Stimulated activated CD4-positive, alpha-beta T cell treated with anti-CD3 and anti-CD28 coated beads, Interleukin-2, amount 100 ng/mL, for 48 hours (primary cell): ENCODE measurements around the gene UTP15.
A peak's percentile ranks its signal among the peaks of the same experiment; 100 is the strongest.

Source experiments
- DNase-seq, 2 donors: peaks; one replicate each; pipeline ENCODE4 v3.0.0-alpha.2; 2020

Gene UTP15

GRCh38 chr5:73582285-73583145 is 17.0 kb downstream of the UTP15 start:
- no peak for DNase-seq

GRCh38 chr5:73587923-73588322 is 22.4 kb downstream of the UTP15 start:
- no peak for DNase-seq

GRCh38 chr5:73591102-73591695 is 25.7 kb downstream of the UTP15 start:
- DNase-seq, result peak; percentile 51 to 66

DNA sequence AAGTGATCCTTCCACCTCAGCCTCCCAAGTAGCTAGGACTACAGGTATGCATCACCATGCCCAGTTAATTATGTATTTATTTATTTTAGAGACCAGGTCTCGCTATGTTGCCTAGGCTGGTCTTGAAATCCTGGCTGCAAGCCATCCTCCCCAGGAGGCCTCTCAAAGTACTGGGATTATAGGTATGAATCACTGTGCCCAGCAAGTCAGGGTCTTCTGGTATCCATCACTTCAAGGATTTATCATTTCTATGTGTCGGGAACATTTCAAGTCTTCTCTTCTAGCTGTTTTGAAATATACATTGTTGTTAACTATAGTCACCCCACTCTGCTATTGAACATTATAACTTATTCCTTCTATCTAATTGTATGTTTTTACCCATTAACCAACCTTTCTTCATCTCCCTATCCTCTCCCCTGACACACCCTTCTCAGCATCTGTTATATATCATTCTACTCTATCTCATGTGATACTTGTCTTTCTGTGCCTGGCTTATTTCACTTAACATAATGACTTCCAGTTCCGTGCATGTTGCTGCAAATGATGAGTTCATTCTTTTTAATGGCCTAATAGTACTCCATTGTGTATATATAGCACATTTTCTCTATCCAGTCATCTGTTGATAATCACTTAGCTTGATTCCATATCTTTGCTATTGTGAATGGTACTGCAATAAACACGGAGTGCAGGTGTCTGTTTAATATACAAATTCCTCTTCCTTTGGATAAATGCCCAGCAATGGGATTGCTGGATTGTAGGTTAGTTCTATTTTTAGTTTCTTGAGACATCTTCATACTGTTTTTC is 26.4 kb downstream of the UTP15 start:
- no peak for DNase-seq

- DNase-seq, result no peak
Observed at GRCh38 chr5:73592551-73592950, 27.0 kb downstream of the UTP15 start.

DNA sequence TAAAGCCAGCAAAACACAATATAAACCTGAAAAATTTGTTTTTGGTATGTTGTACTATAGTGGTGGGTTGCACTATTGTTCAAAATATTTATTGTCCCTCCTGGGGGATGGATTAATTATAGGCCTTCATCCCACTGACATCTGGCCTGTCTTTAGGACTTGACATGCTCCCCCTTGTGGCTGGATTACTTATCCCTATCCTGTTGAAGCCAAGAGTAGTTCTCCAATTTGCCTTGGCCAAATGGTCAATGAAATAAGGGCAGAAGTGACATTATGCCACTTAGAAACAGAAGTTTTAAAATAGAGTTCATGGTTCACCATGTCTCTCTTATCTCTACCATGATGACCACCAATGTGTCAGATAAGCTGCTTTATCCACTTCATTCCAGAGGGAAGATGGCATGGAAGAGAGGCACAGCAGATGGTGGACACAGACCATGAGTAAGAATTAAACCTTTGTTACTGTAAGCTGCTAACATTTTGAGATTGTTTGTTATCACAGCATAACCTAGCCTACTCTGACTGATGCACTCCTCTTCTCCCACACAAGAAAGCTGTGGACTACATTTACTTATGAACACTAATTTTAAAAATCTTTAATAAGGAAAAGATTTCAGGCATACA is 31.3 kb downstream of the UTP15 start:
- peak; percentile 4 to 8 for DNase-seq

- no peak for DNase-seq
Observed at GRCh38 chr5:73599380-73599779, 33.8 kb downstream of the UTP15 start.

DNA sequence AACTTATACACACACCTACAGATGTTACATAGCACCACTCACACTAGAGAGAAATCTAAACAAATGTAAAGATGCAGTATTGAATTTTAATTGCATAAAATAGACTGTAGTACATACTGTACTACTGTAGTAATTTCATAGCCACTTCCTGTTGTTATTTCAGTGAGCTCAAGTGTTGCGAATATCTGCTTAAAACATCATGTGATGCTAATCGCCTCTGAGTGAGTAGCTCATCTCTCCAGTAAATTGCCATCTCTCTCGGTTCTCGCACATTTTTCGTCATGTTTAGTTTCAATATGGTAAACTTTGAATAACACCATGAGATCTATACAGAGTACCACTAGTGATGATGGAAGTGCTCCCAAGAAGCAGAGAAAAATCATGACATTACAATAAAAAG is 38.5 kb downstream of the UTP15 start:
- no peak for DNase-seq

- DNase-seq, result no peak
Observed at GRCh38 chr5:73605223-73606087, 39.9 kb downstream of the UTP15 start.

GRCh38 chr5:73606206-73606753 is 40.7 kb downstream of the UTP15 start:
- no peak for DNase-seq

GRCh38 chr5:73607228-73607627 is 41.7 kb downstream of the UTP15 start:
- DNase-seq, result no peak

- no peak for DNase-seq
Observed at GRCh38 chr5:73612799-73613198, 47.3 kb downstream of the UTP15 start.

- DNase-seq, result no peak
Observed at GRCh38 chr5:73615085-73615484, 49.5 kb downstream of the UTP15 start.

DNA sequence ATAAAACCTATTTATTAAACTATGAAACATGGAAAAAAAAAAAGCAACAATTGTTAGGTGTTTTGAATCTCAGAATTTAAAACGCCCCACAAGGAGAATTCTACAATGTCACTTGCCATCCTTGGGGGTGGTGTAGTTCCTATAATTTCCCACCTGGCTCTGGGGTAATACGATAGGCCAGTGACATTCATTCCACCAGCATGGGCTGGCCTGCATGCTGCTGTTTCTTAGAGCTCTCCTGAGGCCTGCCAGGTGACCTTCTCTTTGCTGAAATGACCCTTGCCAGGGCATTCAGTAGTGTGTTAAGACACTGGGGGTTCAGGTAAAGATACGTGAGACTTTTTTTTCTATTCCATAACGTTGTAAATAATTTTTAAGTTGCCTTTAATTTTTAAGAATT is 50.4 kb downstream of the UTP15 start:
- no peak for DNase-seq

- DNase-seq, result no peak
Observed at GRCh38 chr5:73617510-73618279, 52.2 kb downstream of the UTP15 start.

DNA sequence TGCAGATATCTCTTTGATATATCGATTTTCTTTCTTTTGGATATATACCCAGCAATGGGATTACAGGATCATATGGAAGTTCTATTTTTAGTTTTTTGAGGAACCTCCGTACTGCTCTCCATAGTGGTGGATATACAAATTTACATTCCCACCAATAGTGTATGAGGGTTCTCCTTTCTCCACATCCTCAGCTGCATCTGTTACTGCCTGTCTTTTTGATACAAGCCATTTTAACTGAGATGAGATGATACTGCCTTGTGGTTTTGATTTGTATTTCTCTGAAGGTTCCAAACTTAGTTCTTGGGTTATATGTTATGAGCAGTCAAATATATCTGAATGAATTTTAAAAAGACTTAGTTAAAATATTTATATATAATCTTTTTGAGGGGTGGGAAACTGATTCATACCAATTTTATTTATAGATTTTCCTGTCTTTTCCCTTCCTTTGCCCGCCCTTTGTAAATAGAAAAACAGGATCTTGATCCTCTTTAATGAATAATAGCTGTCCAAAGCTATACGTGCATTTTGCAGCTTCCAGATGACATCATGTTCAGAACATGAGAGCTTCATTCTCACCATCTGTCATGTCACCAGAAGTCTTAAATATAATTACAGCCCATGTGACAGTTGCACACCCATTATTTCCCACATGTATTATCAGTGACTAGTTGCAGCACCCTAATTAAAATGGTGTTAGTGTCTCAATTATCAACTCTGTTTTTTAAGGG is 54.2 kb downstream of the UTP15 start:
- no peak for DNase-seq

DNA sequence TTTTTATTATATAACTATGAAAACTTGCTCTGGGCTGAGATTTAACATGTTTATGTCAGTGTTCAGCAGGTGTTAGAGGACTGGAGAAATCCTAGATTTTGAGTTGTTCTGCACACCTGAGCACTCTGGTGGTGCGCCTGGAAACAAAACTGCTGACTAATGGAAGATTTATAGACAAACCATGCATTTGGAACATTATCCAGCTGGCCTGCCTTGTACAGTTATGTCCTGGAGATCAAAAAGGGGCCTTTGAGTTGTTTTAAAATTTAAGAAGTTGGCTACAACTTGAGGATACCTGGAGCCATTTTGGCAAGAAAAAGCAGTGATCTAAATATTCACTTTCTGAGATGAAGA is 54.8 kb downstream of the UTP15 start:
- no peak for DNase-seq

GRCh38 chr5:73623060-73623459 is 57.5 kb downstream of the UTP15 start:
- no peak for DNase-seq

DNA sequence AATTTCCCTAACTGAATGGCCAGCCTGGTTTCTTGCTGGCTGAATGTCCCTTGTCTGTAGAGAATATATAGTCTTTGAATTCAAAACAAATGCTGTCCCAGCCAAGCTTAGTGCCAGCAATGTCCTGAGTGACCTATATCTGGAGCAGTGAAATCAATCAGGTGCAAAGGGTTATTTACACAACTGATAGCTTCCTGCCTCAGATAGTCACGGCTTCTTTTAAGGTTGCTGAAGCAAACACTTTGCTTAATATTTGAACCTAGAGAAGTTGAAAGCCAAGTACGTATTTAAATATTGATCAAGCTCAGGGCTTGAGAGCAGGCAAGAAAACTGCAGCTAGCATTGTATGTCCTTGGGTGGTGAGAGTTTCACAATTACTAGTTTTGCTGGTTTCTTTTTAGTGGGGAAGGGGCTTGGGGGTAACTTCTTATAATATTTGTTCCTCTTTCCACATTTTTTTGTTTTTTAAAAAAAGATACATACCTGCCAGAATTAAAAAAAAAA is 58.4 kb downstream of the UTP15 start:
- DNase-seq, result no peak

GRCh38 chr5:73624888-73625287 is 59.3 kb downstream of the UTP15 start:
- DNase-seq, result no peak
